VCaP (cell line): ENCODE data around the gene FOXO3.

ENCODE experiments used
- H3K27ac ChIP-seq: fragments of 450-650 bp; 2 replicates; pipeline ENCODE4 v1.5.1; 2017
- CTCF ChIP-seq: fragments of 450-650 bp; conservative IDR thresholded peaks from 2 replicates; pipeline ENCODE4 v1.5.1; 2017; ENCODE audit warnings: mild to moderate bottlenecking, moderate library complexity

The FOXO3 gene

GRCh38 chr6:108732091-108732870 lies 171.6 kb downstream of the FOXO3 start:
- no peak overlapping the region for H3K27ac ChIP-seq

GRCh38 chr6:108733051-108733450 lies 172.3 kb downstream of the FOXO3 start:
- no peak for TF ChIP-seq CTCF
- H3K27ac ChIP-seq, result no peak overlapping the region

More at GRCh38 chr6:108732091-108732870, 171.6 kb downstream of the FOXO3 start:
- no peak for TF ChIP-seq CTCF

- H3K27ac ChIP-seq, result no peak overlapping the region
- TF ChIP-seq CTCF, result no peak
Measured at GRCh38 chr6:108733706-108734265, 173.1 kb downstream of the FOXO3 start.
